ENCODE data around the gene URB2. TPM values are rescaled to one million over a fixed set of nuclear protein-coding genes. Genes with fewer than 3 reads are reported as not detected.
A peak's percentile ranks its signal among the peaks of the same experiment; 100 is the strongest.

URB2 gene
- total RNA-seq, 5 donors from 2014 or later (not counting 1 experiment from before 2014, with no cell fraction given), result 8.5 to 13.7 (median 12.7) TPM

GRCh38 chr1:229657993-229658755, 32.1 kb downstream of the URB2 start:
- Histone ChIP-seq H3K36me3 (ENCODE audit: control insufficient read depth in 2 of 2, extremely low read depth in 1 of 2, insufficient read depth in 1 of 2, low read length in 1 of 2) (peaks cover 12 to 32% of the 10 kb centered on the region in 2 donors), H3K27me3 (replicated peaks in 1 of 2; ENCODE audit: control insufficient read depth in 2 of 2, extremely low read depth in 1 of 2, insufficient read depth in 2 of 2, low read length in 1 of 2) (no peaks in the 10 kb centered on the region), H3K4me3 (ENCODE audit: control insufficient read depth in 1 of 2, extremely low read depth in 1 of 2, low read length in 1 of 2) (no peak overlapping the region), H3K27ac (ENCODE audit: low read length) (no peak overlapping the region), H3K9me3 (no peaks in the 10 kb centered on the region), H3K4me1 (ENCODE audit: control insufficient read depth in 1 of 2, extremely low read depth in 1 of 2, insufficient read depth in 2 of 2, low read length in 2 of 2) (peaks cover 0 to 6% of the 10 kb centered on the region in 2 experiments)
- H3K4me3 Mint-ChIP-seq, result no peak overlapping the region
- H3K27me3 Mint-ChIP-seq, result no peaks in the 10 kb centered on the region
- peaks cover 39% of the 10 kb centered on the region for H3K36me3 Mint-ChIP-seq
- CTCF ChIA-PET, result interaction anchor here in 1 of 2 donors (1.5 kb wide), 1 partner anchor 509 kb away, joined by 3 read pairs; no protein-coding TSS in a partner anchor
- H3K4me1 Mint-ChIP-seq, result peaks cover 7 to 8% (median 7%) of the 10 kb centered on the region in 3 donors
- ATAC-seq (replicated peaks in 1 of 4) (no peak), DNase-seq (no peak)
- H3K27ac Mint-ChIP-seq, result peak overlapping the region in 1 of 2 donors; percentile 43
- H3K9me3 Mint-ChIP-seq, result no peaks in the 10 kb centered on the region
- POLR2A ChIA-PET, result no interaction called here
- 100% methylated on average over 2 of the region's 2 CpGs for WGBS (ENCODE audit: insufficient coverage)

DNA sequence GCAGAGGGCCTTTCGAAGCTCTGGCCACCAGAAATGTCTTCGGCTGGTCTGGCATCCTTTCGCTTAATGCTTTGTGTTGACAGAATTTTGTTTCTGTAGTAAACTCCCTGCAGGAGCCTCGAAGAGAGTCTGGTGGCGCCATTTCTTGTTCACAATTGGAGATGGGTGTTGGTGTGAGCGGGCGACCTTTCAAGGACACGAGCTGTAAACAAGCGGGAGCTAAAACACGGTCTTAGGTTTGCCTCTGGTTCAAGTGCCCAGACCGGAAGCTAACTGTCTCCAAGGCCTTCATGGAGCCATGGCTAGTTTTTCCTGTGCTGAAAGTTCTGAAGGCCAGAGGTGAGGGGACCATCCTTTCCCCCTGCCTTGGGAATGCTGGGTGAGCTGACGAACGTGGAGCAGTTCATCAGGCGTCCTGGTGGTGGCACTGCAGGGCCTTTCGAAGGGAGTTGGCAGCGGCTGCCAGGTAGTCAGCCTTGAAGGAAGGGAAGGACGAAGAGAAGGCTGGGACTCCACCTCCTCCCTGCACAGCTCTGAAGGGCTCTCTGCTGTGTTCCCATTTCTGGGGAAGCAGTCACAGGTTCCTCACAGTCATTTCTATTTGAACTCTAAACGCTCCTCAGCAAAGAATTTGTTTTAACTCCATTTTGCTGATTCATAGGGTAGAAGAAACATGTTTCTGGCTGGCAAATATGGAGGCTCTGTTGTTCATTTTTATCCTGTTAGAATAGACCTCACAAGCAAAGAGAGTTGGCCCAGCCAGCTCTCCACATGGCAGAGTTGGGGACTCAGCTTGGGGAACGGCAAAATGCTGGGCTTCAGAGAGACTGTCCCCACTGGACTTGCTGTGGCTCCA, 35.2 kb downstream of the URB2 start:
- no peak overlapping the region for H3K4me3 ChIP-seq (ENCODE audit: control insufficient read depth in 1 of 2, extremely low read depth in 1 of 2, low read length in 1 of 2)

GRCh38 chr1:229661897-229662296, 35.9 kb downstream of the URB2 start:
- ATAC-seq (replicated peaks in 1 of 4) (no peak), DNase-seq (no peak)
- POLR2A ChIA-PET, result interaction anchor here in 1 of 2 donors (0.7 kb wide), 1 partner anchor 315 kb away, joined by 4 read pairs; no protein-coding TSS in a partner anchor
- no peaks in the 10 kb centered on the region for H3K9me3 ChIP-seq
- no peak overlapping the region for H3K27ac Mint-ChIP-seq
- H3K27ac ChIP-seq (ENCODE audit: low read length), result no peak overlapping the region
- no peak overlapping the region for H3K4me3 Mint-ChIP-seq
- WGBS (ENCODE audit: insufficient coverage), result 99% methylated on average over 7 of the region's 8 CpGs
- peaks cover 0 to 14% of the 10 kb centered on the region in 2 donors for H3K36me3 ChIP-seq (ENCODE audit: control insufficient read depth in 2 of 2, extremely low read depth in 1 of 2, insufficient read depth in 1 of 2, low read length in 1 of 2)
- H3K4me1 ChIP-seq (ENCODE audit: control insufficient read depth in 1 of 2, extremely low read depth in 1 of 2, insufficient read depth in 2 of 2, low read length in 2 of 2), result peaks cover 0 to 22% of the 10 kb centered on the region in 2 experiments
- CTCF ChIA-PET, result interaction anchor here (0.5 to 1.3 kb wide), 6 partner anchors 22 to 650 kb away, joined by 3 to 11 read pairs (median 3); no protein-coding TSS in a partner anchor
- no peak overlapping the region for H3K4me3 ChIP-seq (ENCODE audit: control insufficient read depth in 1 of 2, extremely low read depth in 1 of 2, low read length in 1 of 2)
- no peaks in the 10 kb centered on the region for H3K27me3 ChIP-seq (replicated peaks in 1 of 2; ENCODE audit: control insufficient read depth in 2 of 2, extremely low read depth in 1 of 2, insufficient read depth in 2 of 2, low read length in 1 of 2)
- peaks cover 7 to 8% (median 7%) of the 10 kb centered on the region in 3 donors for H3K4me1 Mint-ChIP-seq
- no peaks in the 10 kb centered on the region for H3K27me3 Mint-ChIP-seq
- H3K36me3 Mint-ChIP-seq, result peaks cover 14% of the 10 kb centered on the region
- no peaks in the 10 kb centered on the region for H3K9me3 Mint-ChIP-seq

More for the DNA sequence above, 35.2 kb downstream of the URB2 start:
- ATAC-seq (replicated peaks in 1 of 4), result peak; percentile 75 to 82 (median 78)
- Mint-ChIP-seq H3K27ac (no peak overlapping the region), H3K27me3 (no peaks in the 10 kb centered on the region), H3K4me1 (peaks cover 7 to 8% (median 7%) of the 10 kb centered on the region in 3 donors), H3K9me3 (no peaks in the 10 kb centered on the region), H3K36me3 (peaks cover 14% of the 10 kb centered on the region), H3K4me3 (no peak overlapping the region)
- Histone ChIP-seq H3K9me3 (no peaks in the 10 kb centered on the region), H3K27ac (ENCODE audit: low read length) (no peak overlapping the region), H3K4me1 (ENCODE audit: control insufficient read depth in 1 of 2, extremely low read depth in 1 of 2, insufficient read depth in 2 of 2, low read length in 2 of 2) (peaks cover 0 to 22% of the 10 kb centered on the region in 2 experiments), H3K27me3 (replicated peaks in 1 of 2; ENCODE audit: control insufficient read depth in 2 of 2, extremely low read depth in 1 of 2, insufficient read depth in 2 of 2, low read length in 1 of 2) (no peaks in the 10 kb centered on the region), H3K36me3 (ENCODE audit: control insufficient read depth in 2 of 2, extremely low read depth in 1 of 2, insufficient read depth in 1 of 2, low read length in 1 of 2) (peaks cover 0 to 14% of the 10 kb centered on the region in 2 donors)
- ChIA-PET CTCF (interaction anchor here (0.5 to 1.3 kb wide), 11 partner anchors 23 to 651 kb away, joined by 3 to 11 read pairs (median 3); no protein-coding TSS in a partner anchor), POLR2A (interaction anchor here (0.6 to 0.7 kb wide), 2 partner anchors 316 to 402 kb away, joined by 3 to 4 read pairs; no protein-coding TSS in a partner anchor)
- 72% methylated on average over 9 of the region's 19 CpGs for WGBS (ENCODE audit: insufficient coverage)
- DNase-seq, result peak; percentile 31 to 78 (median 61)

DNA sequence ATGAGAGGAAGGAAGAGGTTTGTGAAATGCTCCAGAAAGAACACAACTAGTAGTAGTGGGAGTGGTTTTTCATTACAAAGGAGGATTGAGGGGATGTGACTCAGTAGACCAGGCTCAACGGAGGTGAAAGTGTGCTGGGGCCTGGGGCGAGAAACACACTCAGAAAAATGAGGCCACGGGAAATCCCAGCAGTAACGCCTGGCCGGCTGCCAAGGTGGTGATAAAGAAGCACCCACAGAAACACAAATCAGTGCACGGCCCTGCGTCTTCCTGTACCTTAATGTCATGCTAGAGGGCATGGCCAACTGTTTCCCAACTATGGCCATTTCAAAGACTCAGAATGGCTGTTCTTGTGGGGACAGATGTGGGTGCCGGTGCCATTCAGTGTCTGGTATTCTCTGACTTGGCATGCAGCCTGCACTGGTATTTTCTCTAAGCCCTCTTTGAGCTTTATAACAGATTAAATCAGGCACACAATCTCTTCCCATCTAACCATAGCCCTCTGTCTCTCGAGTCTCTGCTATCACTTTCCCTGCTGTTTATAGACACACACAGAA, 38.2 kb downstream of the URB2 start:
- 2% methylated on average over 6 of the region's 9 CpGs for WGBS (ENCODE audit: insufficient coverage)
- Histone ChIP-seq H3K36me3 (ENCODE audit: control insufficient read depth in 2 of 2, extremely low read depth in 1 of 2, insufficient read depth in 1 of 2, low read length in 1 of 2) (peaks cover 0 to 4% of the 10 kb centered on the region in 2 donors), H3K27me3 (replicated peaks in 1 of 2; ENCODE audit: control insufficient read depth in 2 of 2, extremely low read depth in 1 of 2, insufficient read depth in 2 of 2, low read length in 1 of 2) (no peaks in the 10 kb centered on the region), H3K27ac (ENCODE audit: low read length) (no peak overlapping the region), H3K4me3 (ENCODE audit: control insufficient read depth in 1 of 2, extremely low read depth in 1 of 2, low read length in 1 of 2) (no peak overlapping the region), H3K4me1 (ENCODE audit: control insufficient read depth in 1 of 2, extremely low read depth in 1 of 2, insufficient read depth in 2 of 2, low read length in 2 of 2) (peaks cover 0 to 22% of the 10 kb centered on the region in 2 experiments), H3K9me3 (no peaks in the 10 kb centered on the region)
- DNase-seq (peak; percentile 43 to 84 (median 66)), ATAC-seq (replicated peaks in 1 of 4) (peak; percentile 63 to 81 (median 75))
- Mint-ChIP-seq H3K36me3 (peaks cover 23% of the 10 kb centered on the region), H3K4me1 (peaks cover 7 to 8% (median 7%) of the 10 kb centered on the region in 3 donors), H3K4me3 (no peak overlapping the region), H3K27me3 (no peaks in the 10 kb centered on the region), H3K27ac (no peak overlapping the region), H3K9me3 (no peaks in the 10 kb centered on the region)
- CTCF ChIA-PET, result no interaction called here
- POLR2A ChIA-PET, result no interaction called here

DNA sequence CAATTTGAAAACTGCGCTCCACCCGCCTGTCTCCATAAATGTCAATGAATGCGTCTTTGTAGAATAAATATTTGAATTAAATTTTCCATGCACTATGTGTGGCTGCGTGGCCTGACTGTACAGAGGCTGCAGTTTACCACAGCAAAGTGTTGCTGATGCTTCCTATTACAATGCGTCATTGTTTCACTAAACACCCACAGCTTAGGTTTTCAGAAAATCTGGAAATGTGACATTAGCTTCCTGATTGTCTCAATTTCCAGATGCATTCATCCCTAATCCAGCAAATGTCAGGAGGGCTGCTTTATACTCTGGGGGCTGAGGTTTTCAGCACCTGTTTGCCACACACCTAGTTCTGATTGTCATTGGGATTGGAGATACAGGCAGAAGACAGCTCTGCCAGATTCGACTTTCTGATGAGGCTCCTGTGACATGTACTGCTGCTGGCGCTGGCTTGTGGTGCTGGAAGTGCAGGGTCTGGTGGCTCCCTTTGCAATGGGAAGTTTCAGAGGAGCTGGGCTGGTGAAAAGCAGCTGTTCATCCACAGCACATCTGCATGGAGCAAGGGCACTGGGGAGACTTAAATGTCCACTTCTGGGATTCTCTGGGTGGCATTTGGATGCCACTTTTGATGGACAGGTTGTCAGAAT, 40.0 kb downstream of the URB2 start:
- ChIA-PET POLR2A (no interaction called here), CTCF (no interaction called here)
- Histone ChIP-seq H3K27ac (ENCODE audit: low read length) (no peak overlapping the region), H3K4me1 (ENCODE audit: control insufficient read depth in 1 of 2, extremely low read depth in 1 of 2, insufficient read depth in 2 of 2, low read length in 2 of 2) (peaks cover 0 to 22% of the 10 kb centered on the region in 2 experiments), H3K27me3 (replicated peaks in 1 of 2; ENCODE audit: control insufficient read depth in 2 of 2, extremely low read depth in 1 of 2, insufficient read depth in 2 of 2, low read length in 1 of 2) (no peaks in the 10 kb centered on the region), H3K36me3 (ENCODE audit: control insufficient read depth in 2 of 2, extremely low read depth in 1 of 2, insufficient read depth in 1 of 2, low read length in 1 of 2) (no peaks in the 10 kb centered on the region), H3K9me3 (no peaks in the 10 kb centered on the region), H3K4me3 (ENCODE audit: control insufficient read depth in 1 of 2, extremely low read depth in 1 of 2, low read length in 1 of 2) (no peak overlapping the region)
- H3K27me3 Mint-ChIP-seq, result no peaks in the 10 kb centered on the region
- H3K4me1 Mint-ChIP-seq, result peaks cover 6% of the 10 kb centered on the region in 3 donors
- DNase-seq (no peak), ATAC-seq (replicated peaks in 1 of 4) (no peak)
- 90% methylated on average over 2 of the region's 7 CpGs for WGBS (ENCODE audit: insufficient coverage)
- no peak overlapping the region for H3K4me3 Mint-ChIP-seq
- H3K36me3 Mint-ChIP-seq, result peaks cover 22% of the 10 kb centered on the region
- no peaks in the 10 kb centered on the region for H3K9me3 Mint-ChIP-seq
- no peak overlapping the region for H3K27ac Mint-ChIP-seq
